HL-60/S4 treated with retinoic acid at 250 ng/mL for 4 days and 3 days (cell line): Measurements from ENCODE around the gene SPEF1.
"Not testable (repeated sequence)": the region's sequence is repeated elsewhere in the genome, so short reads cannot be mapped to it uniquely, and the experiment has no call there.

Source experiments
- in situ Hi-C: fragments of 300-500 bp; cut with MboI; formaldehyde crosslinking; loops from 2 replicates; pipeline ENCODE4 v1.7.0; 2022; ENCODE audit warnings: low sequenced_read_pairs

The SPEF1 gene

DNA sequence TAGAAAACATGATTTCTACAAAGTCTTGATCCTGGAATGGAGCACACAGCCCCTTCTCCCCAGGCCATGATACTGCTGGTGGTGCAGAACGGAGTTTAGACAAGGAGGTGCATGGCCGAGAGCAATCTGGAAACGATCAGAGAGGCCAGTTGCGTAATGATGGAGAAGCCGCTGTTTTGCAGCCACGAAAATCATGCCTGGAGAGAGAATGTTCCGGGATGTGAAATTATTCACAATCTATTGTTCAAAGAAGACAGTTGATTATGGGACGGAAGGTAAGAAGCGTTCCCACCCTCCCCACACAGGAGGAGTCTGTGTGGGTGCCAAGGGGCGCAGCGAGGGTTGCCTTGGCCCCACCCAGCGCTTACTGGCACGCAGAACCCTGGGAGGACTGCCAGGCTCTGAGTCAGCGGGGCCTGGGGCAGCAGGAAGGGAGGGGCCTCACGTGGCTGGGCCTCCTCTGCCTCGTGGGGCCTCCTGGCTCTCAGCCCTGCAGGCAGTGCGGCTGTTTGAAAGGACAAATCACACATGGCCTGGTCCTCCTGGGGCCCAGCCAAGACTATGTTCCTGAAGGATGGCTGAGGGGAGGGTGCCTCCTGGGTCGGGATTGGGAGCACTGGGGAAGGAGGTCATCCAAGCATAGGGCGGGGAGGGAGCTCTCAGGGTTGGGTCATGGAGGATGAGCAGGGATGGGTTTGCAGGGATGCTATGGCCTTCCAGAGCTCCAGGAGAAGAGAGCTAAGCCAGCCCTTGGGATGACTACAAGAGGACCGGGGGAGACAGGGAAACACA lies 30.4 kb upstream of the SPEF1 start:
- in situ Hi-C loops, result no loop called here

DNA sequence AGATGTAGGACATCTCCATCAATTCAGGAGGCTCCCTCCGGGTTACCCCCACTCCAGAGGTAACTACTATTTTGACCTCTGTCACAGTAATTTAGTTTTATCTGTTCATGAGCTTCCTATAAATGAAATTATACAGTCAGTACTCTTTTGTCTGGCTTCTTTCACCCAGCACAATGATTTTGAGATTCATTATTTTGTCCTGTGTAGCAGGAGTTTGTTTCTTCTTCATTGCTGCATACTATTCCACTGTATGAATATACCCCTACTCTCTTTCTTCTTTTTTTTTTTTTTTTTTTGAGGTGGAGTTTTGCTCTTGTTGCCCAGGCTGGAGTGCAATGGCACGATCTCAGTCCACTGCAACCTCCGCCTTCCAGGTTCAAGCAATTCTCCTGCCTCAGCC lies 27.3 kb upstream of the SPEF1 start:
- in situ Hi-C loops, result no loop called here

DNA sequence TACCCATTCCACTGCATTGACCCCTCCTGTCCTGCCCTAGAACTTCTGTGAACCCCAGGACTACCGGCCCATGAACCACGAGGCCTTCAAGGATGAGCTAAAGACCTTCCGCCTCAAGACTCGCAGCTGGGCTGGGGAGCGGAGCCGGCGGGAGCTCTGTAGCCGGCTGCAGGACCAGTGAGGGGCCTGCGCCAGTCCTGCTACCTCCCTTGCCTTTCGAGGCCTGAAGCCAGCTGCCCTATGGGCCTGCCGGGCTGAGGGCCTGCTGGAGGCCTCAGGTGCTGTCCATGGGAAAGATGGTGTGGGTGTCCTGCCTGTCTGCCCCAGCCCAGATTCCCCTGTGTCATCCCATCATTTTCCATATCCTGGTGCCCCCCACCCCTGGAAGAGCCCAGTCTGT lies 23.5 kb upstream of the SPEF1 start:
- in situ Hi-C loops, result no loop called here

DNA sequence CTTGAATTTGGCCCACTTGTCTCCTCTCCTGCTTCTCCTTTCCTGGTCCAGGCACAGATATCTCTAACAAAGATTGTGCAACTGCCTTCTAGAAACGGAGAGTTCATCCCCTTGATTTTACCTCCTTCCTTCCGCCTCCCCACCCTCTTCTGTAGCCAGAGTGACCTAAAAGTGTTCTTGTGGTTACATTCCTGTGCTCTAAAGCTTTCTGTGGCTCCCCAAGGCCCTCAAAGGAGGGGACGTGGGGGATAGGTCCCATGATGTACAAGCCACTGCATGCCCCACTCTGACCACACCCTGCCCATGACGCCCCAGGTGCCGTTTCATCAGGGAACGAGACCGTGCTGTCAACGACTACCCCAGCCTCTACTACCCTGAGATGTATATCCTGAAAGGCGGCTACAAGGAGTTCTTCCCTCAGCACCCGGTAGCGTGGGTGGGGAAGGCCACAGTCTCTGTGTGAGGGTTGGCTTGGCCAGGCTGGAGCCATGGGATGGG lies 23.1 kb upstream of the SPEF1 start:
- in situ Hi-C loops, result no loop called here

DNA sequence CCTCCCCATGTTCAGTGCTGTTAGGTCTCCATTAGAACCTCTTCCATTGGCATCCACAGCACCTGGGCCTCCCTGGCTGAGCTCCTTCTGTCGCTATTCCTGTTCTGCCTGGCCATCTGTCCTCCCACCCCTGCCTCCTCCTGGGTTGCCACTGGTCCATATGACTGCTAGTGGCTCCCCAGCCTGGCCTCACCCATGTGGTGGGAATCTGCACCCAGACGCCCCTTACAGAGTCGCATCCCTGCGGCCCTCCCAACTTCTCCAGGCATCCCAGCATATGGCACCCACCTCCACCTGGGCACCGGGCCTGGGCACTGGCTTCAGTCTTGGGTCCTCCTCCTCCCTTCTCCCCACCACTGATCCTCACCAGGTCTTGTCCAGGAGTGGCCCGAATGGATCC lies 22.6 kb upstream of the SPEF1 start:
- in situ Hi-C loops, result no loop called here

DNA sequence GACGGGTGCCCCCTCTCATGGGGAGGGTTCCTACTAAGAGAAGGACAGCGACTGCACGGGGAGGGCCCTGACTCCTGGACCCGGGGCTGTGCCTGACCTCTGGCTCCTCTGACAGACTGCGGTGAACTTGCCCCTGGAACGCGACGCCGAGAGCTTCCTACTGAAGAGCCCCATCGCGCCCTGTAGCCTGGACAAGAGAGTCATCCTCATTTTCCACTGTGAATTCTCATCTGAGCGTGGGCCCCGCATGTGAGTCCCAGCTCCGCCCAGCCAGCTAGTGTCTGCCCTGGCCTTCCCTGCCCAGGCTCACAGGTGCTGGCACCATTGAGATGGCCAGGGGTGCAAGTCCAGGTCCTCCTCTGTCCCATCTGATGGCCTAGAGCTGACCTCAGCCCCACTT lies 22.0 kb upstream of the SPEF1 start:
- in situ Hi-C loops, result no loop called here

DNA sequence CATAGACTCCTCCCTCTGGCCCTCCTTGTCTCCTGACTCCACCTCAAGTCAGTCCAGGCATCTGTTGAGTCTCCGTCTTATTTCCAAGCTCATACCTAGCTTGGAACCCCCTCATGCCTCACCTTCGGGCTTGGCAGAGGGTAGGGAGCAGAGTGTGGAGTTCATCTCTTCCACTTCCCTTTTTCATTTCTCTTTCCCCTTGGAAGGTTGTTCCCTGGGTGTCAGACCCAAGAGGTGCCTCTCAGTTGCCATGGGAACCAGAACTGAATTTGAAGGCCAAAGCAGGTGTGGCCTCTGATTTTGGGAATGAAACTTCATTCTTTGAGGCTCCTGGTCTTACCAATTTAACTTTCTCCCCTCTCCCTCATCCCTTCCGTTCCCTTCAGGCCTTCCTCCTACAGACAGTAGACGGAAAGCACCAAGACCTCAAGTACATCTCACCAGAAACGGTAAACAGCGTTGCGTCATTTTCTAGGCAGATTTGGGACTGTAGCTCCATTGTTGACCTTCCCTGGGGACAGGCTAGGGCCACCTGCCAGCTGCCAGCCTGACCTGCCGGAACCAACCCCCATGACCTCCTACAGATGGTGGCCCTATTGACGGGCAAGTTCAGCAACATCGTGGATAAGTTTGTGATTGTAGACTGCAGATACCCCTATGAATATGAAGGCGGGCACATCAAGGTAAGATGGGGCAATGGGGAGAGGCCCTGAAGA lies 21.4 kb upstream of the SPEF1 start:
- in situ Hi-C loops, result no loop called here

DNA sequence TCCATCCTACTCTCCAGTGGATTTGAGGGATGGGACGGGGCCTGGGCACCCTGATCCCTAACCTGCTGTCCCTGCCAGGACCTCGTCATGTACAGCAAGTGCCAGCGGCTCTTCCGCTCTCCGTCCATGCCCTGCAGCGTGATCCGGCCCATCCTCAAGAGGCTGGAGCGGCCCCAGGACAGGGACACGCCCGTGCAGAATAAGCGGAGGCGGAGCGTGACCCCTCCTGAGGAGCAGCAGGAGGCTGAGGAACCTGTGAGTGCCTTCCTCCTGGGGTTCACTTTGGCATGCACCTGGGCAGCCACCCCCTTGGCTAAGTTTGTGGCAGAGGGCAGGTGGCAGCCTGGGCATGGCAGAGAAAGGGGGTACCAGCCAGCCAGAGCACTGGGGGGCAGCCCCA lies 20.6 kb upstream of the SPEF1 start:
- in situ Hi-C loops, result no loop called here

DNA sequence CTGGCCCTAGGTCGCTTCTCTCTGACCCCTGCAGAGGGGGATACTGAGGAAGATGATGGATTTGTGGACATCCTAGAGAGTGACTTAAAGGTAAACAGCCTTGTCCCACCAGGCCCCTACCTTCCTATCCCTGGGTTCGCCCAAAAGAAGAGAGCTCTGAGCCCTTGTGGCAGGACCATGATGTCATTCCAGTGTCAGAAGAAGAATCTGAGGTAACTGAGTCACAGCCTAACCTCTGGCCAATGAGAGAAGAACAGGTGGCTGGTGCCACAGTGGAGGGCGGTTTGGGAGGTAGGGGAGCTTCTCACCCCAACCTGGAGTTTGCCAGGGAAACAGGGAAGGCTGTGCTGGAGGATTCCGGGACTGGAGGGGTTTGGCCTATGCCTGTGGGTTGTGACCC lies 20.1 kb upstream of the SPEF1 start:
- in situ Hi-C loops, result no loop called here

DNA sequence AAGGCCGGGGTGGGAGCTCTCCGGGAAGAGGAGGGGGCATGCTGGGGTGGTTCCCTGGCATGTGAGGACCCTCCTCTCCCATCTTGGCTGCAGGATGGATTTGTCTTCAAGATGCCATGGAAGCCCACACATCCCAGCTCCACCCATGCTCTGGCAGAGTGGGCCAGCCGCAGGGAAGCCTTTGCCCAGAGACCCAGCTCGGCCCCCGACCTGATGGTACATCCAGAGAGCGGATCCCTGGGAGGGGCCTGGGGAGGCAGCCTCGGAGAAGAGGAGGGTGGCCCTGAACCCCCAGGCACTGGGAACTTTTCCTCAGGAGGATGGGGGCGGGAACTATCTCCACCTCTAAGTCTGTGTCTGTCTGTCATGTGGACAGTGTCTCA lies 19.6 kb upstream of the SPEF1 start:
- in situ Hi-C loops, result no loop called here

DNA sequence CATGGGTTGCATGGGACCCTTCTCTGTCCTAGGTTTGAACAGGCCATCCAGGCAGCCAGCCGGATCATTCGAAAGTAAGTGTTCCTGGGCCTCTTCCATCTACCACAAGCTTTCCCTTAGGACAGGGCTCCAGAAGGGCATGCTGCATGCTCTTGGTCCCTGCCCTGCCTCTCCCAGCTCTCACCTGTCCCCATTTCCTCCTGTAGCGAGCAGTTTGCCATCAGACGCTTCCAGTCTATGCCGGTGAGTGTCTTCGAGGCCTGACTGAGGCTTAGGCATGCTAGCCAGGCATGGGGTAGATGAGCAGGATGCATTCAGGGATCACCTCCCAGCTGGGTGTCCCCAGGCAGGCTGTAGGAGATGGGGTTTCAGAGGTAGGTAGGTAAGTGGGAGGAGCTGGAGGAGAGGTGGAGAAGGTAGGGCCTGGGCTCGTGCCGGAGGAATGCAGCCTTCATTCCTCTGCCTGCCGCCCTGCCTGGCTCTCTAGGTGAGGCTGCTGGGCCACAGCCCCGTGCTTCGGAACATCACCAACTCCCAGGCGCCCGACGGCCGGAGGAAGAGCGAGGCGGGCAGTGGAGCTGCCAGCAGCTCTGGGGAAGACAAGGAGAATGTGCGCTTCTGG lies 19.1 kb upstream of the SPEF1 start:
- in situ Hi-C loops, result no loop called here

DNA sequence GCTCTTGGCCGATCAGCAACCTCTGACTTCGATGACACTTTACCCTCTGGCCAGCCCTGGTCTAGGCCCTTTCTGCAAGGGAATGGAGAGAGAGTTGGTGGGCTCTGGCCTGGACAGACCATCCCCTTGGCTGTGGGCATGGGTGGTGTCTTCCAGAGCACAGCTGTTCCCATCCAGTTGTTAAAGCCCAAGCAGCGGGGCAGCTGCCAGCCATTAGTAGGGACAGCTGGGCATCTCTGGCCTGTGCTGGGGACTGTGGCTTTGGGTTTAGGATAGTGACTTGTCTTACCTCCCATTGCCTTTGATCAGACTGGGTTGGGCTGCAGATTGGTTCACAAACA lies 17.6 kb upstream of the SPEF1 start:
- in situ Hi-C loops, result no loop called here

DNA sequence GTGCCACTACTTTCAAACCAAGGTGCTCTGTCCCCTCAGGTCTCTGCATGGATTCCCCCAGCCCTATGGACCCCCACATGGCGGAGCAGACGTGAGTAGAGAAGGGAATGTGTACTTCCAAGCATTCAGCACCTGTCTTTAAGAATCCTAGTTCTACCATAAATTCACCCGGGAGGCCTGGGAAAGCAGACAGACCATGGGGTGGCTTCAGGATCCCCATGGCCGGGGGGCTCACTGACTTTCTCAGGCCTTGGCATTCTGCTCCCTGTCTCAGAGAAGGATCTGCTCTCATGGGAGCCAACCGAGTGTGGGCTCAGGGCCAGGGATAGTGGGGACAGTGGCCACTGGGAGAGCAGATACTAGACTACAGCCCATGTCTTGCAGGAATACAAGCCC lies 17.1 kb upstream of the SPEF1 start:
- in situ Hi-C loops, result no loop called here

DNA sequence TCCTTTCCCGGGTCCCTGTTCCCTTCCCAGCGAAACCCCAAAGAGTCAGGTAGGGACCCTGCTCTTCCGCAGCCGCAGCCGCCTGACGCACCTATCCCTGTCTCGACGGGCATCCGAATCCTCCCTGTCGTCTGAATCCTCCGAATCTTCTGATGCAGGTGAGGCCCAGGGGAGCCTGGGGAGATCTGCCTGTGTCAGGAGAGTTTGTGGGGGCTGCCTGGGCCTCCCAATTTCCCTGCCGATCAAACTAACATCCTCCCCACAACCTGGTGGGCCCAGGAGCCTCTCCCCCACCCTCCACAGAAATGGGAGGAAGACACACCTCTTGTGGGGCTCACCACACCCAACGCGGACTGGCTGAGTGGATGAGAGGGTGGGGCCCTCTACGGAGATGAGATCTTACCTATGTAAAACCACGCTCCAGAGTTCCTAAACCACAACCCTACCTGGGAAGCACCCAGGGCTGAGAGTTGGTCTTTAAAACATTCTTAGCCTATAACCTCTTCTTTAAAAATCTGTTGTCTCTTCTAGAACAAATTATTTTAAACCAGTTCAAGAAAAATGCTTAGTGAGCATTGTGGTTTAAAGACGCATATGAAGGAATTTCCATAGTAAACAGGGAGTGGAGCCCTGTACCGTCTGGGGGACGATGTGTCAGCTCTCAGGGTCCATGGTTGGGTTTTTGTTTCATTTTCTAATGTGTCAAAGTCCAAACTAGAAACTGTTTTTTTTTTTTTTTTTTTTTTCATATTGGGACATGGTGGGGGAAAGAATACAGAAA lies 16.5 kb upstream of the SPEF1 start:
- in situ Hi-C loops, result no loop called here

DNA sequence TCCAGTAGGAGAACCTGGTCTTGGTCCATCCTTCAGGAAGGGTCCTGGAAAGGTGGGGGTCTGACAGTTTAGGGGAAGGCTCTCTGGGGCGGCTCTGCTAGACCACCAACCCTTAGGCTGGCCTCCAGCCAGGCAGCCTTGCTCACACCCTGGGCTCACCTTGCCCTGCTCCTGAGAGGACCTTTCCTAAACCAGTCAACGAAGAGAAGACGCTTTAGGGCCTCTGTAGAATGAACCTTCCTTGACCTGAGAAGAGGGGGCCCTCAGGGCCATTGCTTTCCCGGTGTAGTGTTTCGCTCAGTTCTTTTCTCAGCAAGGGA lies 15.9 kb upstream of the SPEF1 start:
- in situ Hi-C loops, result no loop called here

DNA sequence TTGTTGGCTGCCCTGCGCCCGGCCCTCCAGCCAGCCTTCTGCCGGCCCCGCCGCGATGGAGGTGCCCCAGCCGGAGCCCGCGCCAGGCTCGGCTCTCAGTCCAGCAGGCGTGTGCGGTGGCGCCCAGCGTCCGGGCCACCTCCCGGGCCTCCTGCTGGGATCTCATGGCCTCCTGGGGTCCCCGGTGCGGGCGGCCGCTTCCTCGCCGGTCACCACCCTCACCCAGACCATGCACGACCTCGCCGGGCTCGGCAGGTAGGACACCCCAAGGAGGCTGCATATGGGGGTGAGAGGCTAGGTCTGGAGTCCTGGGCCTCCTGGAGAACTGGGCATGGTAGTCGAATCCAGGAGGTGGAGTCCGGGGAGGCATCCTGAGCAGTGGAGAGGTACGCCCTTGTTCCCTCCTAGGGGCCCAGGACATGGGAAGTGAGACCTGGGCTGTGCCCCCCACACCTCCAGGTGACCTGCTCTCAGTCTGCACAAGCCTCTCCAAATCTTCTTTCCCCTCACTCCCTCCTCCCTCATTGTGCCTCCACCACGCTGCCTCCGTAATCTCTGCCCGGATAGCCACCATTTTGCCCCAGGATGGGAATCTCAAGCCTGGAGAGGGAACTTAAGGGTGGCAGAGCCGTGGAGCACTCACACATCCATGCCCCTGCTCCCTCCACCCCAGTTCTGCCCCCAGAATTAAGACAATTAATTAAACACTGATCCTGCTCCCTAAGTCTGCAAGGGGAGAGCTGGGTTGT lies 15.4 kb upstream of the SPEF1 start:
- in situ Hi-C loops, result no loop called here

DNA sequence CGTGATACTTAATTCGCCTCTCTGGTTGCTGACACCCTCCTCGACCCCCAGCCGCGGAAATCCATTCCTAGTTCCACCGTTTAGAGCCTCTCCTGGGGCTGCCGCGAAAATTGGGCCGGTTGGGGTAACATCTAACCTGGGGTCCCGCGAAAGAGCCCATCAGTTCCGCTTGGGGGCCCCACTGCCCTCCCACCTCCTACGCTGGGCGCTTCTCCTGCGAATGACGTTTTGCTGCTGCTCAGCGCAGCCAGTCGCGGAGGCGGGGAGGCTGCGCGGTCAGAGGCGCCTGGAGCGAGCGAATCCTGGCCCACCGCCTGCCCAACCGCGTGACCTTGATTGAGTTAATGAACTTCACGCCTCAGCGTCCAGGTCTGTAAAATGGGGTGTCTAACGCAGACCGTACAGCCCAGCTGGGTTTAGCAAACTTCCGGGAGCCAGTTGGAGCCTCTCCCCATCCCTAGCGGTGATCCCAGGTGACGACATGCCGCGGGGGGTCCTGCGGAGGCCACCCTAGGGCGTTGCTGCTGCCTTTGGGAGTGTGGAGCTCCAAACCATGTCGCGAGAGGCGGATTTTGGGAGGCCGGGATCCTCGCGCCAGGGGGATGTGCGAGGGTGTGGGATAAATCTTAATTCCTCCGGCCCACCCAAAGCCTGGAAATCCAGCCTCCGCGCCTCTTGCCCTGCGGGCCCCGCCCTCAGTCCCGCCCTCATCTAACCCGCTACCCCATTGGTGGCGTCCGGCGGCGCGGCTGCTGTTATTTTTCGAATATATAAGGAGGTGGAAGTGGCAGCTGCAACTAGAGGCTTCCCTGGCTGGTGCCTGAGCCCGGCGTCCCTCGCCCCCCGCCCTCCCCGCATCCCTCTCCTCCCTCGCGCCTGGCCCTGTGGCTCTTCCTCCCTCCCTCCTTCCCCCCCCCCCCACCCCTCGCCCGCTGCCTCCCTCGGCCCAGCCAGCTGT lies 14.5 kb upstream of the SPEF1 start, which contains the start of gene CDC25B:
CDC25B (plus strand) TSS at position 800 of the 958 bp plus-strand sequence. CDS start 222 bp downstream, outside the sequence.
- in situ Hi-C loops, result no loop called here

DNA sequence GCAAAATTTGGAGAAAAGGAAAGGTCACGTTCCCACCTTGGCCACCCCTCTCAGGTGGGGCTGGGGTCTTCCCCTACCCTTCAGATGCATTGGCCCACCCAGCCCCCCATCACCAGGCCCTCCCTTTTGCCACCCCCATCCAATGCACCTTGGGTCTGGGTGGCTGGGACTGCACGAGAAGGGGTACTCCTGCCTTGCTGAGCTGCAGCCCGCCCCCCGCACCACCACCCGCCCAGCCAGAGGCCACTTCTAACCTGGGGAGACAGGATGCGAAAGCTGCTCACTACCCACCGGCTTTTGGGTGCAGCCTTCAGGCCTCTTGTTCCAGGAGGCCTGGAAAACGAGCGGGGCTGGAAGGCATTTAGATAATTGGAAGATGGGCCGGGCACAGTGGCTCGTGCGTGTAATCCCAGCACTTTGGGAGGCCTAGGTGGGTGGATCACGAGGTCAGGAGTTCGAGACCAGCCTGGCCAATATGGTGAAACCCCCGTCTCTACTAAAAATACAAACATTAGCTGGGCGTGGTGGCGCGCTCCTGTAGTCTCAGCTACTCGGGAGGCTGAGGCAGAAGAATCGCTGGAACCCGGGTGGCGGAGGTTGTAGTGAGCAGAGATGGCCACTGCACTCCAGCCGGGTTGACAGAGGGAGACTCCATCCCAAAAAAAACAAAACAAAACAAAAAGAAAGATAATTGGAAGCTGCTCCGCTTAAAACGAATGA lies 13.6 kb upstream of the SPEF1 start:
- in situ Hi-C loops, result no loop called here

DNA sequence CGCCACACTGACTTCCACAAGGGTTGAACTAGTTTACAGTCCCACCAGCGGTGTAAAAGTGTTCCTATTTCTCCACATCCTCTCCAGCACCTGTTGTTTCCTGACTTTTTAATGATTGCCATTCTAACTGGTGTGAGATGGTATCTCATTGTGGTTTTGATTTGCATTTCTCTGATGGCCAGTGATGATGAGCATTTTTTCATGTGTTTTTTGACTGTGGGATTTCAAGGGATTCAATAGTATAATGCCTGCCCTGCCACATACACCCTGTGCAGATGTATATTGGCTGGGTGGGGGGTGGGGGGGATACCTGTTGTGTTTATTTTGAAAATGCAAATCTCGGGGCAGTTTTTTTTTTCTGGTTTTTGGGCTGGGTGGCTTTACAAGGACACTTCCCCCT lies 12.9 kb upstream of the SPEF1 start:
- in situ Hi-C loops, result not testable (repeated sequence)
